Breast epithelium (tissue), 4 donors: ENCODE results near the gene HDAC4. TPM values are rescaled to one million over a fixed set of nuclear protein-coding genes. Genes with fewer than 3 reads are reported as not detected.

Experiments
- DNase-seq, 2 donors: peaks; one replicate each; pipeline ENCODE4 v3.0.0-alpha.2; 2019; ENCODE audit warnings: low spot score in 2 of 2
- H3K27ac ChIP-seq, 2 donors: fragments of 200-600 bp; sonication (generic) in 1 of 2; one replicate each; pipeline ENCODE4 v1.5.1; 2016 to 2019; ENCODE audit warnings: mild to moderate bottlenecking in 1 of 2
- H3K27me3 ChIP-seq, 2 donors: fragments of 200-600 bp; sonication (generic) in 1 of 2; one replicate each; pipeline versions ENCODE4 v1.5.1 to v1.6.0; 2017 to 2019; ENCODE audit warnings: control low read depth in 1 of 2, mild to moderate bottlenecking in 1 of 2
- H3K36me3 ChIP-seq: fragments of 200-600 bp; one replicate; pipeline ENCODE4 v1.5.1; 2019
- H3K4me1 ChIP-seq, 2 donors: fragments of 200-600 bp; sonication (generic); one replicate each; pipeline ENCODE4 v1.5.1; 2016 to 2019; ENCODE audit warnings: control low read depth in 1 of 2
- H3K4me3 ChIP-seq, 3 donors: fragments of 200-600 bp; sonication (generic); 1 replicate in 2 of 3; 2 replicates in 1 of 3; pipeline ENCODE4 v1.5.1; 2016 to 2019; ENCODE audit warnings: mild to moderate bottlenecking in 3 of 3, moderate library complexity in 2 of 3
- H3K9me3 ChIP-seq, 2 donors: fragments of 200-600 bp; sonication (generic) in 1 of 2; one replicate each; pipeline ENCODE4 v1.5.1; 2016 to 2019; ENCODE audit warnings: control low read depth in 1 of 2
- CTCF ChIP-seq, 3 donors: fragments of 450-650 bp; IDR thresholded peaks; one replicate each; pipeline ENCODE4 v1.5.1; 2016 to 2017; ENCODE audit warnings: antibody characterized with exemption in 3 of 3, mild to moderate bottlenecking in 3 of 3, moderate library complexity in 3 of 3
- POLR2A ChIP-seq: fragments of 450-650 bp; IDR thresholded peaks from one replicate; pipeline ENCODE4 v1.6.1; 2016; ENCODE audit warnings: antibody characterized with exemption, mild to moderate bottlenecking, moderate library complexity
- POLR2AphosphoS5 ChIP-seq, 3 donors: sonication (generic); formaldehyde crosslinking; IDR thresholded peaks; one replicate each; pipeline ENCODE4 v1.6.1; 2017; ENCODE audit warnings: antibody characterized with exemption in 3 of 3
- intact Hi-C: fragments of 100-400 bp; cut with DNase I; formaldehyde crosslinking; loops from one replicate; pipeline ENCODE4 v1.15.1; 2023; ENCODE audit warnings: low total_unique reads
- total RNA-seq, 3 donors: library from RNA; depleted of rRNA; stranded (reverse); fragments of >200 nt; gene quantifications; one replicate each; pipeline ENCODE4 v1.1.0, GENCODE V29; 2016

The HDAC4 gene
- total RNA-seq, 3 donors from 2014 or later = 20.3 to 36.0 (median 32.8) TPM

GRCh38 chr2:239324456-239324855, 76.4 kb downstream of the HDAC4 start:
- Histone ChIP-seq H3K27ac (no peak overlapping the region), H3K27me3 (no peaks in the 10 kb centered on the region), H3K4me1 (peaks cover 0 to 13% of the 10 kb centered on the region in 2 donors), H3K4me3 (no peak overlapping the region), H3K9me3 (no peaks in the 10 kb centered on the region), H3K36me3 (no peaks in the 10 kb centered on the region)
- TF ChIP-seq POLR2AphosphoS5 (IDR thresholded peaks at IDR 0.05) (no peak), POLR2A (no peak), CTCF (IDR thresholded peaks at IDR 0.05) (no peak)
- intact Hi-C loops = no loop called here
- no peak for DNase-seq

GRCh38 chr2:239323447-239323846, 77.4 kb downstream of the HDAC4 start:
- no peak for DNase-seq
- H3K27ac ChIP-seq = no peak overlapping the region
- no peaks in the 10 kb centered on the region for H3K36me3 ChIP-seq
- TF ChIP-seq CTCF (IDR thresholded peaks at IDR 0.05) (no peak), POLR2AphosphoS5 (IDR thresholded peaks at IDR 0.05) (no peak), POLR2A (no peak)
- H3K9me3 ChIP-seq = no peaks in the 10 kb centered on the region
- H3K27me3 ChIP-seq = no peaks in the 10 kb centered on the region
- H3K4me1 ChIP-seq = peaks cover 0 to 6% of the 10 kb centered on the region in 2 donors
- intact Hi-C loops = no loop called here
- no peak overlapping the region for H3K4me3 ChIP-seq

- Histone ChIP-seq H3K9me3 (no peaks in the 10 kb centered on the region), H3K4me1 (peaks cover 0 to 6% of the 10 kb centered on the region in 2 donors), H3K27me3 (no peaks in the 10 kb centered on the region), H3K36me3 (no peaks in the 10 kb centered on the region), H3K4me3 (no peak overlapping the region), H3K27ac (peak overlapping the region in 1 of 2 donors; percentile 19)
- intact Hi-C loops = no loop called here
- peak in 1 of 2 donors; percentile 50 for DNase-seq
- TF ChIP-seq POLR2AphosphoS5 (IDR thresholded peaks at IDR 0.05) (no peak), POLR2A (no peak), CTCF (IDR thresholded peaks at IDR 0.05) (no peak)
Observed at GRCh38 chr2:239322416-239323086, 78.3 kb downstream of the HDAC4 start.

GRCh38 chr2:239321596-239322415, 79.0 kb downstream of the HDAC4 start:
- intact Hi-C loops = no loop called here
- DNase-seq = peak in 1 of 2 donors; percentile 22
- Histone ChIP-seq H3K9me3 (no peaks in the 10 kb centered on the region), H3K4me3 (no peak overlapping the region), H3K36me3 (no peaks in the 10 kb centered on the region), H3K4me1 (peaks cover 0 to 2% of the 10 kb centered on the region in 2 donors), H3K27me3 (no peaks in the 10 kb centered on the region), H3K27ac (no peak overlapping the region)
- TF ChIP-seq CTCF (IDR thresholded peaks at IDR 0.05) (no peak), POLR2AphosphoS5 (IDR thresholded peaks at IDR 0.05) (no peak), POLR2A (no peak)
